GM19395 (cell line): ENCODE results near the gene GALNT9.

ENCODE experiments used
- ATAC-seq: cut with Tn5 transposase; IDR thresholded peaks from one replicate; pipeline ENCODE4 v1.9.1; 2021; ENCODE audit warnings: mild to moderate bottlenecking, moderate library complexity; ENCODE audit not compliant: unreplicated experiment

GALNT9 gene

GRCh38 chr12:132187646-132188450 lies 141.5 kb downstream of the GALNT9 start:
- no peak for ATAC-seq

- ATAC-seq = no peak
These were observed 142.3 kb downstream of the GALNT9 start for GRCh38 chr12:132186857-132187620.

- no peak for ATAC-seq
These were observed 143.1 kb downstream of the GALNT9 start for GRCh38 chr12:132186208-132186856.

GRCh38 chr12:132185705-132186104 lies 143.7 kb downstream of the GALNT9 start:
- no peak for ATAC-seq

GRCh38 chr12:132182711-132183365 lies 146.6 kb downstream of the GALNT9 start:
- ATAC-seq = no peak

GRCh38 chr12:132182206-132182710 lies 147.1 kb downstream of the GALNT9 start:
- no peak for ATAC-seq

- no peak for ATAC-seq
These were observed 147.7 kb downstream of the GALNT9 start for GRCh38 chr12:132181570-132182200.

GRCh38 chr12:132180648-132181546 lies 148.5 kb downstream of the GALNT9 start:
- no peak for ATAC-seq

GRCh38 chr12:132179431-132180362 lies 149.7 kb downstream of the GALNT9 start:
- ATAC-seq = no peak

GRCh38 chr12:132178801-132179401 lies 150.5 kb downstream of the GALNT9 start:
- no peak for ATAC-seq

- ATAC-seq = no peak
These were observed 151.1 kb downstream of the GALNT9 start for GRCh38 chr12:132178316-132178715.

GRCh38 chr12:132176920-132177551 lies 152.4 kb downstream of the GALNT9 start:
- no peak for ATAC-seq

GRCh38 chr12:132176385-132176919 lies 152.9 kb downstream of the GALNT9 start:
- no peak for ATAC-seq

GRCh38 chr12:132175496-132176384 lies 153.6 kb downstream of the GALNT9 start:
- ATAC-seq = no peak

- ATAC-seq = no peak
These were observed 154.4 kb downstream of the GALNT9 start for GRCh38 chr12:132174839-132175490.
